Fibroblast of lung (primary cell): ENCODE results near the gene MAP4K4. TPM values are rescaled to one million over a fixed set of nuclear protein-coding genes. Genes with fewer than 3 reads are reported as not detected.

Experiments
- DNase-seq, 2 donors: peaks; one replicate each; pipeline versions ENCODE4 v3.0.0 to v3.0.0-alpha.2; 2010; ENCODE audit warnings: low read depth in 2 of 2
- H2AFZ ChIP-seq: 2 replicates; pipeline ENCODE4 v1.5.1; 2012; ENCODE audit warnings: low read length, control low read depth, inconsistent platforms
- H3K27ac ChIP-seq: 2 replicates; pipeline ENCODE4 v1.5.1; 2011; ENCODE audit warnings: low read length, control low read depth; ENCODE audit not compliant: insufficient read depth
- H3K27me3 ChIP-seq: 2 replicates; pipeline ENCODE4 v1.5.1; 2011; ENCODE audit warnings: mild to moderate bottlenecking, low read length; ENCODE audit not compliant: control insufficient read depth, insufficient read depth
- H3K36me3 ChIP-seq: 2 replicates; pipeline ENCODE4 v1.5.1; 2011; ENCODE audit warnings: low read length; ENCODE audit not compliant: control insufficient read depth, insufficient read depth
- H3K4me1 ChIP-seq: 2 replicates; pipeline ENCODE4 v1.5.1; 2011; ENCODE audit warnings: low read length; ENCODE audit not compliant: control insufficient read depth, insufficient read depth; ENCODE audit errors: extremely low read depth
- H3K4me2 ChIP-seq: 2 replicates; pipeline ENCODE4 v1.5.1; 2011; ENCODE audit warnings: low read length, control low read depth; ENCODE audit not compliant: insufficient read depth; ENCODE audit errors: extremely low read depth
- H3K4me3 ChIP-seq, 4 experiments: fragments of 200-600 bp in 1 of 4; sonication (generic) in 1 of 4; replicated peaks in 1 of 4; 2 replicates each; pipeline ENCODE4 v1.5.1; 2011 to 2016; ENCODE audit warnings: low read length in 4 of 4, low read depth in 3 of 4, mild to moderate bottlenecking in 3 of 4, control low read depth in 2 of 4, inconsistent platforms in 1 of 4, mixed read lengths in 1 of 4; ENCODE audit not compliant: insufficient read depth in 1 of 4; ENCODE audit errors: control extremely low read depth in 1 of 4
- H3K79me2 ChIP-seq: 2 replicates; pipeline ENCODE4 v1.5.1; 2012; ENCODE audit warnings: mild to moderate bottlenecking, low read length, inconsistent platforms; ENCODE audit not compliant: control insufficient read depth, insufficient read depth
- H3K9ac ChIP-seq: 2 replicates; pipeline ENCODE4 v1.5.1; 2011; ENCODE audit warnings: mild to moderate bottlenecking, low read length, control low read depth; ENCODE audit not compliant: insufficient read depth
- H3K9me3 ChIP-seq: 2 replicates; pipeline ENCODE4 v1.5.1; 2012; ENCODE audit warnings: low read depth, low read length; ENCODE audit not compliant: control insufficient read depth, insufficient read depth
- H4K20me1 ChIP-seq: 2 replicates; pipeline ENCODE4 v1.5.1; 2011; ENCODE audit warnings: low read length; ENCODE audit not compliant: control insufficient read depth, insufficient read depth; ENCODE audit errors: extremely low read depth
- CTCF ChIP-seq, 2 donors: IDR thresholded peaks in 1 of 2; conservative IDR thresholded peaks in 1 of 2; 1 replicate in 1 of 2; 2 replicates in 1 of 2; pipeline ENCODE4 v1.5.1; 2011 to 2012; ENCODE audit warnings: low read length in 2 of 2, control low read depth in 1 of 2, inconsistent platforms in 1 of 2, low read depth in 1 of 2, mild to moderate bottlenecking in 1 of 2
- EZH2 ChIP-seq: IDR thresholded peaks from 2 replicates; pipeline ENCODE4 v1.5.1; 2012; ENCODE audit warnings: low read length, control low read depth, mild to moderate bottlenecking; ENCODE audit errors: missing control alignments
- polyA plus RNA-seq, 2 donors: library from polyadenylated mRNA; depleted of rRNA in 1 of 2; stranded (reverse) in 1 of 2; unstranded in 1 of 2; fragments of >200 nt; gene quantifications; 2 replicates each; pipeline ENCODE4 v1.2.1, GENCODE V29; 2011 to 2012; ENCODE audit warnings: missing spikeins in 1 of 2
- total RNA-seq: library from RNA; depleted of rRNA; stranded (reverse); fragments of >200 nt; gene quantifications from 2 replicates; pipeline ENCODE4 v1.2.1, GENCODE V29; 2014

MAP4K4 gene
- total and polyA plus RNA-seq, 2 donors (not counting 1 experiment from before 2014, with no cell fraction given) = 113 to 164 TPM

DNA sequence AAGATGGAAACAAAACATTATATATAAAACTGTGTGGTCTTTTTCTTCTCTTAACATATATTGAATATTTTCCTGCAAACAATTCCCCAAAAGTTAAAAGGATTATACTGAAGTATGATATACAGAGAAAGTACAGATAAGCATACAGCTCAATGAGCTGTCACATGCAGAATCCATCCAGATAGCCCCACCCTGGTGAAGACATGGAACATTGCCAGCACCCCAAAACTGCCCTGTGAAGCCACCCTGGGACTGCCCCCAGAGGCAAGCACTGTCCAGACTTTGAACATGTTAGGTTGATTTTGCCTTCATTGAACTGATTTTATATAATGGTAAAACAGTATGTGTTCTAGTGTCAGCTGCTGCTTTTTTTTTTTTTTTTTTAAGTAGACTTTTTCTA, 182.0 kb downstream of the MAP4K4 start:
- Histone ChIP-seq H3K9me3 (no peaks in the 10 kb centered on the region), H3K4me1 (no peaks in the 10 kb centered on the region), H3K36me3 (peaks cover 18% of the 10 kb centered on the region), H3K9ac (no peak overlapping the region), H3K4me3 (no peak overlapping the region), H3K27me3 (no peaks in the 10 kb centered on the region), H2AFZ (no peak overlapping the region), H4K20me1 (no peaks in the 10 kb centered on the region), H3K79me2 (peaks cover 9% of the 10 kb centered on the region), H3K4me2 (no peak overlapping the region), H3K27ac (no peak overlapping the region)
- DNase-seq = no peak
- TF ChIP-seq CTCF (conservative IDR thresholded peaks at IDR 0.05 in 1 of 2, IDR thresholded peaks at IDR 0.05 in 1 of 2; ENCODE audit: low read depth in 1 of 2, low read length in 2 of 2) (no peak), EZH2 (no peak)

GRCh38 chr2:101881131-101881530, 183.6 kb downstream of the MAP4K4 start:
- Histone ChIP-seq H2AFZ (no peak overlapping the region), H3K9me3 (no peaks in the 10 kb centered on the region), H3K9ac (no peak overlapping the region), H3K79me2 (peaks cover 7% of the 10 kb centered on the region), H3K27me3 (no peaks in the 10 kb centered on the region), H3K36me3 (peaks cover 14% of the 10 kb centered on the region), H3K4me1 (no peaks in the 10 kb centered on the region), H4K20me1 (no peaks in the 10 kb centered on the region), H3K27ac (no peak overlapping the region), H3K4me2 (no peak overlapping the region), H3K4me3 (no peak overlapping the region)
- no peak for DNase-seq
- TF ChIP-seq EZH2 = no peak
- TF ChIP-seq CTCF (conservative IDR thresholded peaks at IDR 0.05 in 1 of 2, IDR thresholded peaks at IDR 0.05 in 1 of 2; ENCODE audit: low read depth in 1 of 2, low read length in 2 of 2) = no peak

DNA sequence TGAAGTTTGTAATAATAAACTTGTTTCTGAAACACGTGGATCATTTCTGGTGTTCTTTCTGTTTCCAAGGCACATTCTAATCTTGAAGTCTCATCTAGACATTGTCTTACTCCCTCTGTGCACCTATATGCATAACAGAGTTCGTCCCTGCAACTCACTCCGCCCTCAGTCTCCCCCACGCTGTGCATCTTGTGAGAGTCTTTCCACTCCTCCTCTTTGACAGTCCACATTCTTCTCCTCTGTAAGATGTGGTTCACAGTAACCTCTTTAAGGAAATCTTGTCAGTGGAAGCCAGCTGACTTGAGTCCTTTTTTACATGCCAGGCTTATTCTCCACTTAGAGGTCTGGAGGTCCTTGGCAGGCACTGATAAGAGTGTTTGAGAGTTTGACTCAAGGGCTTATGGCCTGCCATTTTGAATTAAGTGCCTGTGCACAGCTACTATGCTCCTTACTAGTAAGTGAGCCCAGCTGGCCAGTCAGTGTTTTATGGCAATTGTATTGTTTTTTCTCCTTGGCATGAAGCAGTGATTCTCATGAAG, 185.3 kb downstream of the MAP4K4 start:
- H3K79me2 ChIP-seq = peaks cover 7% of the 10 kb centered on the region
- H3K27me3 ChIP-seq = no peaks in the 10 kb centered on the region
- no peaks in the 10 kb centered on the region for H3K4me1 ChIP-seq
- no peaks in the 10 kb centered on the region for H4K20me1 ChIP-seq
- no peak overlapping the region for H3K27ac ChIP-seq
- no peak overlapping the region for H3K9ac ChIP-seq
- no peak overlapping the region for H2AFZ ChIP-seq
- DNase-seq = no peak
- H3K4me3 ChIP-seq = no peak overlapping the region
- no peak overlapping the region for H3K4me2 ChIP-seq
- H3K36me3 ChIP-seq = peaks cover 8% of the 10 kb centered on the region
- H3K9me3 ChIP-seq = no peaks in the 10 kb centered on the region
- TF ChIP-seq EZH2 = no peak
- no peak for TF ChIP-seq CTCF (conservative IDR thresholded peaks at IDR 0.05 in 1 of 2, IDR thresholded peaks at IDR 0.05 in 1 of 2; ENCODE audit: low read depth in 1 of 2, low read length in 2 of 2)
